ENCODE data around the gene MYH4.

DNA sequence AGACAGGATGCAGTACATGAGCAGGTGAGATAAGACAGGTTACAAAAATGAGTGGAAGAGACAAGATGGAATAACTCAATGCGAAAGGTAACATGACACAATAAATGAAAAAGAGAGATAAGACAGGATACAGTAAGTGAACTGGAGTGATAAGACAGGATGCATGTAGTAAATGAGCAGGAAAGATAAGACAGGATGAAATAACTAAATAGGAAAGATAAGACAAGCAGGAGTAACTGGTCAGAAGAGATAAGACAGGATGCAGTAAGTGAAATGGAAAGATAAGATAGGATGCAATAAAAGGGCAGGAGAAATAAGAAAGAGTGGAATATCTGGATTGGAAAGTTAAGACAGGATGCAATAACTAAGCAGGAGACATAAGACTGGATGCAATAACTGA, 8.3 kb upstream of the MYH4 start:
- TF ChIP-seq, protein P1, sequence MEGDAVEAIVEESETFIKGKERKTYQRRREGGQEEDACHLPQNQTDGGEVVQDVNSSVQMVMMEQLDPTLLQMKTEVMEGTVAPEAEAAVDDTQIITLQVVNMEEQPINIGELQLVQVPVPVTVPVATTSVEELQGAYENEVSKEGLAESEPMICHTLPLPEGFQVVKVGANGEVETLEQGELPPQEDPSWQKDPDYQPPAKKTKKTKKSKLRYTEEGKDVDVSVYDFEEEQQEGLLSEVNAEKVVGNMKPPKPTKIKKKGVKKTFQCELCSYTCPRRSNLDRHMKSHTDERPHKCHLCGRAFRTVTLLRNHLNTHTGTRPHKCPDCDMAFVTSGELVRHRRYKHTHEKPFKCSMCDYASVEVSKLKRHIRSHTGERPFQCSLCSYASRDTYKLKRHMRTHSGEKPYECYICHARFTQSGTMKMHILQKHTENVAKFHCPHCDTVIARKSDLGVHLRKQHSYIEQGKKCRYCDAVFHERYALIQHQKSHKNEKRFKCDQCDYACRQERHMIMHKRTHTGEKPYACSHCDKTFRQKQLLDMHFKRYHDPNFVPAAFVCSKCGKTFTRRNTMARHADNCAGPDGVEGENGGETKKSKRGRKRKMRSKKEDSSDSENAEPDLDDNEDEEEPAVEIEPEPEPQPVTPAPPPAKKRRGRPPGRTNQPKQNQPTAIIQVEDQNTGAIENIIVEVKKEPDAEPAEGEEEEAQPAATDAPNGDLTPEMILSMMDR (IDR thresholded peaks at IDR 0.05), result no peak
- no peak for TF ChIP-seq EZH2 (IDR thresholded peaks at IDR 0.05; ENCODE audit: borderline replicate concordance, insufficient read depth, low read depth, low read length, poor library complexity, severe bottlenecking)
